ENCODE measurements around the gene RPH3AL. TPM values are rescaled to one million over a fixed set of nuclear protein-coding genes. Genes with fewer than 3 reads are reported as not detected.

RPH3AL gene
- total and polyA plus RNA-seq, 10 of the 15 experiments (the other 5 are each of a cell fraction or from before 2014, with no cell fraction given) = 0.04 to 1.2 (median 0.47) TPM; not detected in 2

DNA sequence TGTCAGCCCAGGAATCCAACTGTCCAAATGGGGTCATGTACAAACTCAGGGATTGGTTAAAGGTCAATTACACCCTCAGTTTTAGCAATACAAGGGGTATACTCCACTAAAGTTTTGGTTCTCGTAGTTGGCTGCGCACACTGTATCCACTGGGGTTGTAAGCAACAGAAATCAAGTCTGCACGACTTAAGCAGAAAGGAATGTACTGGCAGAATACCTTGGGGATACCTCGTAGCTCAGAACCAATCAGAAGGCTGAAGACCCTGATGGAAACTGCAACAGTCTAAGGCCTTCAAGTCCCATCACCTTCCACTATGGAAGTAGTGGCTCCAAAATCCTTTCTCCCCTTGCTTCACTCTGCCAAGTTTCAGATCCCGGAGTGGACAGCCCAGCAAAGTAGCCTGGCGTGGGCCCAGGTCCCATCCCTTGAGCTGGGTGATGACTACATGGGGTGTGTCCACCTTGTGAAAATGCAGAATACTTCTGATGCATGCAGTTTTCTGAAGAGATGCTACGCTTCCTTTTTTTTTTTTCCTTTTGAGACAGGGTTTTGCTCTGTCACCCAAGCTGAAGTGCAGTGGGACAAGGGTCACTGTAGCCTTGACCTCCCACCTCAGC is 21.1 kb upstream of the RPH3AL start:
- no TSS peak for BruUV-seq (replicated peaks)
- 22% methylated on average over 7 of the region's 7 CpGs for WGBS (ENCODE audit: insufficient coverage, insufficient replicate concordance, low lambda C conversion rate, missing lambda C conversion rate)

More for the DNA sequence above, 21.1 kb upstream of the RPH3AL start:
- Histone ChIP-seq H2AFZ (ENCODE audit: control insufficient read depth, low read depth, low read length) (no peak overlapping the region), H3K9me3 (replicated peaks; ENCODE audit: control insufficient read depth, insufficient read depth, low read length) (no peaks in the 10 kb centered on the region; the same call in 2 of the 3 replicates), H3K27me3 (replicated peaks in 1 of 2; ENCODE audit: control insufficient read depth in 2 of 2, insufficient read depth in 2 of 2, low read length in 1 of 2) (no peaks in the 10 kb centered on the region; a peak in 1 of 4 replicates), H3K79me2 (ENCODE audit: control insufficient read depth, insufficient read depth, low read length) (no peaks in the 10 kb centered on the region), H4K20me1 (ENCODE audit: control insufficient read depth, insufficient read depth) (no peaks in the 10 kb centered on the region), H3K4me2 (ENCODE audit: control insufficient read depth, insufficient read depth) (no peak overlapping the region), H3K36me3 (ENCODE audit: control insufficient read depth in 2 of 2, insufficient read depth in 2 of 2, low read length in 1 of 2) (no peaks in the 10 kb centered on the region), H3K27ac (ENCODE audit: control insufficient read depth, insufficient read depth) (no peak overlapping the region), H3K4me3 (no peak overlapping the region), H3K4me1 (ENCODE audit: control insufficient read depth, insufficient read depth, low read length) (no peaks in the 10 kb centered on the region), H3K9ac (ENCODE audit: control insufficient read depth, insufficient read depth, low read length) (no peak overlapping the region)
- TF ChIP-seq TARDBP (IDR thresholded peaks at IDR 0.05; ENCODE audit: borderline replicate concordance) (no peak), ASH2L (IDR thresholded peaks at IDR 0.05; ENCODE audit: borderline replicate concordance, low read depth) (no peak), SREBF2 (IDR thresholded peaks at IDR 0.05; ENCODE audit: low read length) (no peak)
- TF ChIP-seq, protein P1, sequence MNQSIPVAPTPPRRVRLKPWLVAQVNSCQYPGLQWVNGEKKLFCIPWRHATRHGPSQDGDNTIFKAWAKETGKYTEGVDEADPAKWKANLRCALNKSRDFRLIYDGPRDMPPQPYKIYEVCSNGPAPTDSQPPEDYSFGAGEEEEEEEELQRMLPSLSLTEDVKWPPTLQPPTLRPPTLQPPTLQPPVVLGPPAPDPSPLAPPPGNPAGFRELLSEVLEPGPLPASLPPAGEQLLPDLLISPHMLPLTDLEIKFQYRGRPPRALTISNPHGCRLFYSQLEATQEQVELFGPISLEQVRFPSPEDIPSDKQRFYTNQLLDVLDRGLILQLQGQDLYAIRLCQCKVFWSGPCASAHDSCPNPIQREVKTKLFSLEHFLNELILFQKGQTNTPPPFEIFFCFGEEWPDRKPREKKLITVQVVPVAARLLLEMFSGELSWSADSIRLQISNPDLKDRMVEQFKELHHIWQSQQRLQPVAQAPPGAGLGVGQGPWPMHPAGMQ (IDR thresholded peaks at IDR 0.05; ENCODE audit: borderline replicate concordance) = no peak
- ChIA-PET SMC1A (ENCODE audit: uncharacterized antibody, unreplicated experiment) (no interaction called here), CTCF (no interaction called here), POLR2A (no interaction called here), RAD21 (ENCODE audit: unreplicated experiment) (no interaction called here)
- DNase-seq (ENCODE audit: low read depth, low spot score) (no peak), FAIRE-seq (no peak), ATAC-seq (no peak)
- in situ Hi-C loops (cut with MboI) (no loop called here), intact Hi-C loops (cut with micrococcal nuclease; ENCODE audit: unreplicated experiment) (no loop called here)
